Measurements from ENCODE around the gene FZD2. TPM values are rescaled to one million over a fixed set of nuclear protein-coding genes. Genes with fewer than 3 reads are reported as not detected.

FZD2 gene
- total and polyA plus RNA-seq, 2 of the 4 experiments (the other 2 are of a cell fraction): 21.3 to 130 TPM

- no peak overlapping the region for H3K4me3 ChIP-seq (ENCODE audit: insufficient read depth, low read depth, low read length)
- dilution Hi-C loops (cut with HindIII; ENCODE audit: low sequenced_read_pairs, unreplicated experiment): no loop called here
- peak overlapping the region; percentile 93 for H3K27ac ChIP-seq (ENCODE audit: insufficient read depth, low read length)
- ChIA-PET CTCF (no interaction called here), POLR2A (ENCODE audit: unreplicated experiment) (interaction anchor here (0.9 kb wide), 1 partner anchor 9 kb away, joined by 6 read pairs; the partner anchor contains the start of gene FZD2)
- peak overlapping the region; percentile 36; the same call in 1 of the 2 replicates for H3K56ac ChIP-seq (ENCODE audit: extremely low read depth, insufficient read depth, low read length)
- no TSS peak for BruUV-seq (replicated peaks)
- no peaks in the 10 kb centered on the region for H3K27me3 ChIP-seq (ENCODE audit: control insufficient read depth, insufficient read depth, low read length)
- peak overlapping the region; percentile 84; the same call in 1 of the 2 replicates for H3K23ac ChIP-seq (ENCODE audit: low read depth, low read length)
- no CpG with 5 or more reads among the region's 3 CpGs for WGBS, 2 experiments (ENCODE audit: extremely low coverage in 2 of 2, insufficient read length in 1 of 2)
- peak overlapping the region; percentile 98 for H2BK5ac ChIP-seq (ENCODE audit: low read depth, low read length, poor library complexity, severe bottlenecking)
- H3K9ac ChIP-seq (ENCODE audit: low read depth, low read length): peak overlapping the region; percentile 35
- H3K9me3 ChIP-seq (ENCODE audit: control insufficient read depth, insufficient read depth, low read length): no peaks in the 10 kb centered on the region
- peak overlapping the region; percentile 96 for H2AK5ac ChIP-seq (ENCODE audit: low read depth, low read length)
- peak overlapping the region; percentile 72 for H2AFZ ChIP-seq (replicated peaks; ENCODE audit: low read length, poor library complexity)
- intact Hi-C loops (cut with micrococcal nuclease): no loop called here
- peak overlapping the region; percentile 100 for H2BK20ac ChIP-seq (ENCODE audit: low read depth, low read length)
- H4K8ac ChIP-seq (ENCODE audit: low read depth in 2 of 2, low read length in 2 of 2): peak overlapping the region; percentile 73 to 98
- H3K36me3 ChIP-seq (ENCODE audit: control insufficient read depth, insufficient read depth, low read length): no peaks in the 10 kb centered on the region
- H2AK9ac ChIP-seq (replicated peaks; ENCODE audit: low read depth, low read length, poor library complexity): peak overlapping the region; percentile 98
- peak overlapping the region; percentile 99 for H3K4ac ChIP-seq (ENCODE audit: low read depth, low read length)
- H2BK15ac ChIP-seq (ENCODE audit: low read depth, low read length): peak overlapping the region; percentile 100
- peak overlapping the region; percentile 69 for H3K18ac ChIP-seq (ENCODE audit: low read depth, low read length)
- peaks cover 48% of the 10 kb centered on the region for H3K9me1 ChIP-seq (ENCODE audit: insufficient read depth, low read length)
- no peaks in the 10 kb centered on the region for H4K20me1 ChIP-seq (ENCODE audit: insufficient read depth, low read length)
- ATAC-seq (ENCODE audit: low read depth) (no peak), DNase-seq (no peak)
- TF ChIP-seq SMC3 (IDR thresholded peaks at IDR 0.05; ENCODE audit: low read depth, low read length) (no peak), CHD1 (IDR thresholded peaks at IDR 0.05; ENCODE audit: low read depth, low read length) (no peak), CTCF (conservative IDR thresholded peaks at IDR 0.05; ENCODE audit: low read depth, low read length) (no peak), ELK1 (IDR thresholded peaks at IDR 0.05; ENCODE audit: borderline replicate concordance, low read depth, low read length) (no peak), POLR2A (IDR thresholded peaks at IDR 0.05; ENCODE audit: low read depth, low read length) (no peak), MAFK (IDR thresholded peaks at IDR 0.05; ENCODE audit: low read depth, low read length) (no peak)
- H3K4me1 ChIP-seq (ENCODE audit: control insufficient read depth, insufficient read depth, low read length): peaks cover 44% of the 10 kb centered on the region
- in situ Hi-C loops (cut with MboI; ENCODE audit: low sequenced_read_pairs): no loop called here
- peak overlapping the region; percentile 99 for H2BK120ac ChIP-seq (ENCODE audit: low read depth, low read length)
- peak overlapping the region; percentile 94 for H4K5ac ChIP-seq (ENCODE audit: low read depth, low read length)
- peak overlapping the region; percentile 98 for H4K91ac ChIP-seq (ENCODE audit: insufficient read depth, low read depth, low read length)
- H3K4me2 ChIP-seq (ENCODE audit: low read depth, low read length): peak overlapping the region; percentile 24; the same call in 1 of the 2 replicates
- H3K14ac ChIP-seq (replicated peaks; ENCODE audit: low read depth, low read length): peak overlapping the region; percentile 99
- peaks cover 0 to 40% of the 10 kb centered on the region in 2 experiments; a peak in 2 of 4 replicates for H3K79me1 ChIP-seq (ENCODE audit: low read depth in 1 of 2, low read length in 2 of 2)
Measured at GRCh38 chr17:44548376-44549230, 8.7 kb upstream of the FZD2 start.
